Epidermal melanocyte (primary cell): ENCODE measurements around the gene ZNF667.

Source experiments
- DNase-seq: peaks from one replicate; pipeline ENCODE4 v3.0.0; 2011; ENCODE audit warnings: low spot score; ENCODE audit not compliant: insufficient read length

ZNF667 gene

GRCh38 chr19:56393119-56394012, 83.8 kb downstream of the ZNF667 start, which contains the start of gene ZNF582:
ZNF582 (minus strand) TSS chr19:56393534; CDS start chr19:56391752, 1,782 bp downstream.
- peak; percentile 96 for DNase-seq
